Prostate gland (tissue), 2 donors: Measurements from ENCODE around the gene NIM1K. TPM values are rescaled to one million over a fixed set of nuclear protein-coding genes. Genes with fewer than 3 reads are reported as not detected.

Source experiments
- DNase-seq: peaks from one replicate; pipeline ENCODE4 v3.0.0-alpha.2; 2019; ENCODE audit warnings: low spot score
- H3K27ac ChIP-seq, 2 donors: fragments of 200-600 bp; sonication (generic); 2 replicates each; pipeline ENCODE4 v1.5.1; 2017 to 2019
- H3K27me3 ChIP-seq: fragments of 200-600 bp; sonication (generic); replicated peaks from 2 replicates; pipeline ENCODE4 v1.5.1; 2019; ENCODE audit not compliant: insufficient read depth
- H3K36me3 ChIP-seq, 2 donors: fragments of 200-600 bp; sonication (generic); 1 replicate in 1 of 2; 2 replicates in 1 of 2; pipeline versions ENCODE4 v1.5.1 to v1.8.1; 2017 to 2019
- H3K4me1 ChIP-seq: fragments of 200-600 bp; sonication (generic); replicated peaks from 2 replicates; pipeline ENCODE4 v1.5.1; 2019
- H3K4me3 ChIP-seq, 2 donors: fragments of 200-600 bp; sonication (generic); 2 replicates each; pipeline ENCODE4 v1.5.1; 2017 to 2019
- H3K9me3 ChIP-seq: fragments of 200-600 bp; sonication (generic); 2 replicates; pipeline ENCODE4 v1.5.1; 2017
- POLR2A ChIP-seq: fragments of 450-650 bp; IDR thresholded peaks from one replicate; pipeline ENCODE4 v1.6.1; 2016; ENCODE audit warnings: antibody characterized with exemption, mild to moderate bottlenecking
- POLR2AphosphoS5 ChIP-seq: sonication (generic); formaldehyde crosslinking; IDR thresholded peaks from one replicate; pipeline ENCODE4 v1.6.1; 2017; ENCODE audit warnings: antibody characterized with exemption
- WGBS: methylation state at CpG from one replicate; pipeline ENCODE4 v1.1.5; 2018; 5-methylcytosine and 5-hydroxymethylcytosine counted together
- intact Hi-C: fragments of 100-400 bp; cut with DNase I; formaldehyde crosslinking; loops from one replicate; pipeline ENCODE4 v1.14.2; 2022
- total RNA-seq, 2 donors: library from RNA; depleted of rRNA; stranded (reverse); fragments of >200 nt; gene quantifications; one replicate each; pipeline ENCODE4 v1.1.0, GENCODE V29; 2016
- TF ChIP-seq, protein P1 (sequence below), 4 experiments: fragments of 200-600 bp in 2 of 4; fragments of 450-650 bp in 2 of 4; sonication (generic) in 2 of 4; IDR thresholded peaks; 1 replicate in 3 of 4; 2 replicates in 1 of 4; pipeline ENCODE4 v1.5.1; 2016 to 2019; ENCODE audit warnings: antibody characterized with exemption in 4 of 4, mild to moderate bottlenecking in 2 of 4, moderate library complexity in 2 of 4

Gene NIM1K
- total RNA-seq, 2 donors from 2014 or later: 0.14 TPM; not detected in 1

DNA sequence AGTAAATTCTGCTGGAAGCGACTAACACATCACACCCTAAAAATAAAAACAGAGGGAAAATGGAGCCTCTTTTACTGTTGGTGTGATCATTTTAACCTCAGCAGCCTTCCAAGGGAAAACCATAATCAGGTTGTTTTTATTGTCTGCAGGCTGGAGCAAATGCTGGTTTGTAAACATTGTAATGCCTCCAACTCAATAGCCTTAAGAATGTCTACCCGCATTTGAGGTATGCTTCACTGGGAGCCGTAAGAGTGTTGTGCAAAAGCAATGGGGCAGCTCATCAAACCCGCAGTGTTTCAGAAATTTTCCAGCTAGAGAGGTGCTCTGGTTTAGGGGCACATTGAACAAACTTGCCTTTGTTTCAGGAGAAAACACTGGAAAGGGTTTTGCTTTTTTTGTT lies 17.0 kb downstream of the NIM1K start:
- intact Hi-C loops: no loop called here

GRCh38 chr5:43209833-43210232 lies 17.8 kb downstream of the NIM1K start:
- intact Hi-C loops: no loop called here
- no peaks in the 10 kb centered on the region for H3K9me3 ChIP-seq
- no peaks in the 10 kb centered on the region for H3K27me3 ChIP-seq
- TF ChIP-seq, protein P1, sequence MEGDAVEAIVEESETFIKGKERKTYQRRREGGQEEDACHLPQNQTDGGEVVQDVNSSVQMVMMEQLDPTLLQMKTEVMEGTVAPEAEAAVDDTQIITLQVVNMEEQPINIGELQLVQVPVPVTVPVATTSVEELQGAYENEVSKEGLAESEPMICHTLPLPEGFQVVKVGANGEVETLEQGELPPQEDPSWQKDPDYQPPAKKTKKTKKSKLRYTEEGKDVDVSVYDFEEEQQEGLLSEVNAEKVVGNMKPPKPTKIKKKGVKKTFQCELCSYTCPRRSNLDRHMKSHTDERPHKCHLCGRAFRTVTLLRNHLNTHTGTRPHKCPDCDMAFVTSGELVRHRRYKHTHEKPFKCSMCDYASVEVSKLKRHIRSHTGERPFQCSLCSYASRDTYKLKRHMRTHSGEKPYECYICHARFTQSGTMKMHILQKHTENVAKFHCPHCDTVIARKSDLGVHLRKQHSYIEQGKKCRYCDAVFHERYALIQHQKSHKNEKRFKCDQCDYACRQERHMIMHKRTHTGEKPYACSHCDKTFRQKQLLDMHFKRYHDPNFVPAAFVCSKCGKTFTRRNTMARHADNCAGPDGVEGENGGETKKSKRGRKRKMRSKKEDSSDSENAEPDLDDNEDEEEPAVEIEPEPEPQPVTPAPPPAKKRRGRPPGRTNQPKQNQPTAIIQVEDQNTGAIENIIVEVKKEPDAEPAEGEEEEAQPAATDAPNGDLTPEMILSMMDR (IDR thresholded peaks at IDR 0.05): no peak
- TF ChIP-seq POLR2A: no peak
- TF ChIP-seq POLR2AphosphoS5: no peak
- no peak for DNase-seq
- no peaks in the 10 kb centered on the region for H3K36me3 ChIP-seq
- whole genome bisulfite sequencing: 74% methylated on average over 5 of the region's 5 CpGs
- no peak overlapping the region for H3K27ac ChIP-seq
- H3K4me3 ChIP-seq: no peak overlapping the region
- peaks cover 5% of the 10 kb centered on the region for H3K4me1 ChIP-seq

More for the DNA sequence above, 17.0 kb downstream of the NIM1K start:
- WGBS: 44% methylated on average over 4 of the region's 4 CpGs
- Histone ChIP-seq H3K4me1 (peaks cover 5% of the 10 kb centered on the region), H3K27ac (no peak overlapping the region), H3K36me3 (no peaks in the 10 kb centered on the region), H3K27me3 (no peaks in the 10 kb centered on the region), H3K9me3 (no peaks in the 10 kb centered on the region), H3K4me3 (no peak overlapping the region)
- TF ChIP-seq POLR2AphosphoS5 (peak; percentile 1), POLR2A (no peak)
- TF ChIP-seq, protein P1 (IDR thresholded peaks at IDR 0.05): no peak
- no peak for DNase-seq

- Histone ChIP-seq H3K9me3 (no peaks in the 10 kb centered on the region), H3K4me1 (peaks cover 5% of the 10 kb centered on the region), H3K4me3 (no peak overlapping the region), H3K36me3 (no peaks in the 10 kb centered on the region), H3K27ac (no peak overlapping the region), H3K27me3 (no peaks in the 10 kb centered on the region)
- 76% methylated on average over 6 of the region's 6 CpGs for WGBS
- intact Hi-C loops: no loop called here
- DNase-seq: no peak
- TF ChIP-seq POLR2A (no peak), POLR2AphosphoS5 (no peak)
- TF ChIP-seq, protein P1 (IDR thresholded peaks at IDR 0.05): no peak
Measured at GRCh38 chr5:43210570-43210969, 18.5 kb downstream of the NIM1K start.

- WGBS: 79% methylated on average over 2 of the region's 2 CpGs
- no peak for TF ChIP-seq POLR2A
- TF ChIP-seq, protein P1 (IDR thresholded peaks at IDR 0.05): no peak
- no peak for DNase-seq
- no peak overlapping the region for H3K27ac ChIP-seq
- no peaks in the 10 kb centered on the region for H3K9me3 ChIP-seq
- no peaks in the 10 kb centered on the region for H3K36me3 ChIP-seq
- intact Hi-C loops: no loop called here
- no peak overlapping the region for H3K4me3 ChIP-seq
- no peaks in the 10 kb centered on the region for H3K27me3 ChIP-seq
- H3K4me1 ChIP-seq: peaks cover 5% of the 10 kb centered on the region
Measured at GRCh38 chr5:43213951-43214350, 21.9 kb downstream of the NIM1K start.

DNA sequence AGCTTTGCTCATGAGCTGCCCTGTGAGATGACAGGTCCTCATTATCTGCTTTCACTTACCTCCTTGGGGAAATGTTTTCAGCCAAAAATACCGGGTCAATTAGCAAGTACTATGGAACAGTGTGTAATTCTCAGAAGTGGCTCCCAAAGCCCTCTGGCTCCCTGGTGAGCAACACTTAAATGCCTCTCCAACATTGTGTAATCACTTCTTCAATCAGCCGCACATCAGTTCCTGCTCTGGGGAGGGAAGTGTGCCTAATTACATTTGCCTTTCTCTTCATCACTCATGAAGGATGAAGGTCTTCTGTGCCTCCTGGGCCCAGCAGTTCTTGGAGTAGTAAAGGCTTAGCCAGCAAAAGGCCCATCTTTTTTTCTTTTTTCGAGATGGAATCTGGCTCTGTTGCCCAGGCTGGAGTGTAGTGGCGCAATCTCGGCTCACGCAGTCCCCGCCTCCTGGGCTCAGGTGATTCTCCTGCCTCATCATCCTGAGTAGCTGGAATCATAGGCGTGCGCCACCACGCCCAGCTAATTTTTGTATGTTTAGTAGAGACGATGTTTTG lies 23.1 kb downstream of the NIM1K start:
- Histone ChIP-seq H3K27ac (no peak overlapping the region), H3K9me3 (no peaks in the 10 kb centered on the region), H3K4me1 (no peaks in the 10 kb centered on the region), H3K27me3 (no peaks in the 10 kb centered on the region), H3K4me3 (no peak overlapping the region), H3K36me3 (no peaks in the 10 kb centered on the region)
- intact Hi-C loops: no loop called here
- DNase-seq: no peak
- 87% methylated on average over 11 of the region's 11 CpGs for WGBS
- TF ChIP-seq POLR2A (no peak), POLR2AphosphoS5 (no peak)
- TF ChIP-seq, protein P1 (IDR thresholded peaks at IDR 0.05): no peak
